ENCODE data around the gene ITPR3.
A peak's percentile ranks its signal among the peaks of the same experiment; 100 is the strongest.

ITPR3 gene

DNA sequence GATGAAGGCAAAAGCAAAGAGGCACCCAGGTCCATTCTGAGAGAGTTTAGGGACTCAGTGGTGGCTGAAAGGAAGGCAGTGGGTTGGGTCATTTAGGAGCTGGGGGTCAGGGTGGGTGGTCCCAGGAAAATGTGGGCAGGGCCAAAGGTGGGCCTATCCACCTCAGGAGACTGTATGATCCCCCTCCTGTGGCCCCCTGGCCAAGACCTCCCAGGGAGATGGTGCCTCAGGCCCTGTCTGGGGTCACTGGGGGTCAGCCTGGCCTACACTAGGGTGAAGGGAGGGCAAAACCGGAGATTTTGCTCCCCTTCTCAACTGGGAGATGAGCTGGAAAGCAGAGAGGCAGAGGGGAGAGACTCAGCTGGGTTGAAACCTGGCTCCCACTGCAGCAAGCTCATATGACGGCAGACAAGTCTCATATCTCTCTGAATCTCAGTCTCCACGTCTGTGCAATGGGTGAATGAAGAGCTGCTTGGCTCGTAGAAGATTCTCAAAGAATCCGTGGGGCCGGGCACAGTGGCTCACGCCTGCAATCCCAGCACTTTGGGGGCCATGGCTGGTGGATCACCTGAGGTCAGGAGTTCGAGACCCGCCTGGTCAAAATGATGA lies 29.6 kb upstream of the ITPR3 start:
- peaks cover 0 to 5% (median 4%) of the 10 kb centered on the region in 3 experiments for H3K27me3 ChIP-seq (ENCODE audit: control insufficient read depth in 3 of 3, insufficient read depth in 3 of 3, low read depth in 1 of 3, low read length in 3 of 3)
- no peak overlapping the region for H3K9ac ChIP-seq (ENCODE audit: low read depth, low read length, poor library complexity)
- no peak overlapping the region for H4K8ac ChIP-seq (ENCODE audit: low read depth, low read length)
- H3K4me3 ChIP-seq (ENCODE audit: low read length in 2 of 2): no peak overlapping the region
- no peak overlapping the region for H4K91ac ChIP-seq (ENCODE audit: low read depth, low read length, poor library complexity)
- no peak overlapping the region for H2BK15ac ChIP-seq (ENCODE audit: low read length)
- H2BK120ac ChIP-seq (ENCODE audit: low read depth, low read length): no peak overlapping the region
- H3K18ac ChIP-seq (ENCODE audit: low read length): no peak overlapping the region
- no peaks in the 10 kb centered on the region for H3K79me1 ChIP-seq (ENCODE audit: low read depth, low read length)
- H3K14ac ChIP-seq (ENCODE audit: low read length): no peak overlapping the region
- H2BK5ac ChIP-seq (ENCODE audit: low read length): no peak overlapping the region
- H3K4me2 ChIP-seq (ENCODE audit: insufficient read depth, low read length, poor library complexity, severe bottlenecking): no peak overlapping the region
- no peak overlapping the region for H3K23ac ChIP-seq (ENCODE audit: low read depth, low read length, poor library complexity)
- H2AK5ac ChIP-seq (ENCODE audit: low read depth, low read length): no peak overlapping the region
- H3K9me3 ChIP-seq (replicated peaks in 1 of 2; ENCODE audit: control insufficient read depth in 2 of 2, insufficient read depth in 1 of 2, low read depth in 1 of 2, low read length in 2 of 2): no peaks in the 10 kb centered on the region
- H3K27ac ChIP-seq (replicated peaks; ENCODE audit: low read length): no peak overlapping the region
- no peak overlapping the region for H2BK12ac ChIP-seq (ENCODE audit: low read length)
- peak overlapping the region; percentile 72 for H2AFZ ChIP-seq (ENCODE audit: low read length)
- no peak overlapping the region for H3K4ac ChIP-seq (ENCODE audit: low read length)
- no CpG with 5 or more reads among the region's 9 CpGs for WGBS, 2 donors (ENCODE audit: extremely low coverage in 2 of 2, insufficient read length in 2 of 2, insufficient replicate concordance in 1 of 2)
- no peaks in the 10 kb centered on the region for H3K36me3 ChIP-seq (replicated peaks in 1 of 2; ENCODE audit: control insufficient read depth in 2 of 2, insufficient read depth in 2 of 2, low read length in 2 of 2)
- H3K4me1 ChIP-seq (ENCODE audit: control insufficient read depth in 2 of 2, insufficient read depth in 1 of 2, low read depth in 1 of 2, low read length in 2 of 2): peaks cover 3 to 13% of the 10 kb centered on the region in 2 donors
- DNase-seq (ENCODE audit: low spot score): no peak

DNA sequence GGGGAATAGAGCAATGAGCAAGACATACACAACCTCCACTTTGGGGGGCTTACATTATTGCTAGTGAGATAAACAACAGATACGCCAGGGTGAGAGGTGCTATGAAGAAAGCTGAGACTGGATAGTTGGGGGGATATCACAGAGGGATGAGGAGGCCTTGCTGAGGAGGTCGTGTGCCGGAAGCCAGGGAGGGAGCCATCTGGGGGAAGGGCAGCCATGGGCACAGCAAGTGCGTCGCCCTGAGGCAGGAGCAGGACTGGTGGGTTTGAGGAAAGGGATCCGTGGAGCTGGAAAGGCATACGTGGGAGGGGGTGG lies 28.9 kb upstream of the ITPR3 start:
- Histone ChIP-seq H3K36me3 (replicated peaks in 1 of 2; ENCODE audit: control insufficient read depth in 2 of 2, insufficient read depth in 2 of 2, low read length in 2 of 2) (no peaks in the 10 kb centered on the region), H2AK5ac (ENCODE audit: low read depth, low read length) (no peak overlapping the region), H3K9me3 (replicated peaks in 1 of 2; ENCODE audit: control insufficient read depth in 2 of 2, insufficient read depth in 1 of 2, low read depth in 1 of 2, low read length in 2 of 2) (no peaks in the 10 kb centered on the region), H3K4me2 (ENCODE audit: insufficient read depth, low read length, poor library complexity, severe bottlenecking) (no peak overlapping the region), H2BK120ac (ENCODE audit: low read depth, low read length) (no peak overlapping the region), H2BK5ac (ENCODE audit: low read length) (no peak overlapping the region), H3K9ac (ENCODE audit: low read depth, low read length, poor library complexity) (no peak overlapping the region), H2AFZ (ENCODE audit: low read length) (no peak overlapping the region), H4K8ac (ENCODE audit: low read depth, low read length) (no peak overlapping the region), H3K27me3 (ENCODE audit: control insufficient read depth in 3 of 3, insufficient read depth in 3 of 3, low read depth in 1 of 3, low read length in 3 of 3) (peaks cover 0 to 5% (median 4%) of the 10 kb centered on the region in 3 experiments), H3K14ac (ENCODE audit: low read length) (no peak overlapping the region), H3K18ac (ENCODE audit: low read length) (no peak overlapping the region), H2BK15ac (ENCODE audit: low read length) (no peak overlapping the region), H3K4ac (ENCODE audit: low read length) (no peak overlapping the region), H3K23ac (ENCODE audit: low read depth, low read length, poor library complexity) (no peak overlapping the region), H2BK12ac (ENCODE audit: low read length) (no peak overlapping the region), H3K27ac (replicated peaks; ENCODE audit: low read length) (no peak overlapping the region), H4K91ac (ENCODE audit: low read depth, low read length, poor library complexity) (no peak overlapping the region), H3K4me1 (ENCODE audit: control insufficient read depth in 2 of 2, insufficient read depth in 1 of 2, low read depth in 1 of 2, low read length in 2 of 2) (peaks cover 3 to 13% of the 10 kb centered on the region in 2 donors), H3K4me3 (ENCODE audit: low read length in 2 of 2) (no peak overlapping the region), H3K79me1 (ENCODE audit: low read depth, low read length) (no peaks in the 10 kb centered on the region)
- WGBS, 2 donors (ENCODE audit: extremely low coverage in 2 of 2, insufficient read length in 2 of 2, insufficient replicate concordance in 1 of 2): no CpG with 5 or more reads among the region's 7 CpGs
- DNase-seq (ENCODE audit: low spot score): no peak

DNA sequence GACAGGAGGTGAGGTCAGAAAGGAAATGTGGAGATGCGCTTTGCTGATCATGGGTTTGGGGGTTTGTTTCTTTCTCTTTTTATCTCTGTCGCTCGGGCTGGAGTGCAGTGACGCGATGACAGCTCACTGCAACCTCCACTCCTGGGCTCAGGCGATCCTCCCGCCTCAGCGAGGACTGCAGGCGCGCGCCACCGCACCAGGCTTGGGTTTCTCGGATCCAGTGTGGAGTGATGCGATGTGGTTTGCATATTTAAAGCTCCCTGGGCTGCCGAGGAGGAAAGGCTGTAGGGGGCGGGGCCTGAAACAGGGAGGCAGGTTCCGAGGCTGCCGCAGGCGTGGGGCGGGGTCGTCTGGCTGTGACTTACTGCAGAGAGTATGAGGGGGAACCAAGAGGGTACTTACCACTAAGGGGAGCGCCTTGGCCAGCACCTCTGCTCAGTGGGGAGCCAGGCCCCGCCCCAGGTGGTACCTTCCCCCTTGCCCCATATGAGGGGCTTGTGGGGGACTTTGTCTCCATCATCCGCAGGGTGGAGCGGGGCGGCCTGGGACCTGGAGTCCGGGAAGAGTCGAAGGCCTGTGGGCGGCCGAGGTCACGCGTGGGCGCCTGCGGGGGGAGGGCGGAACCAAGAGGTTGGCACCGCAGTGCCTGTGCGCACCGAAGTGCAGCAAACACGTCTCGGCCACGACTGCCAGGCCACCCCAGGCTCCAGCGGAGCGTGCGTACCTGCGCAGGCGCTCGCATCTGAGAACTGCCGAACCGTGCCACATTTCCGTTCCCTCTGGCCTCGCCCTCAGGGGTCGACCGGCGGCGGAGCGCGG lies 28.3 kb upstream of the ITPR3 start:
- H3K23ac ChIP-seq (ENCODE audit: low read depth, low read length, poor library complexity): peak overlapping the region; percentile 20
- peak overlapping the region; percentile 83 for H2BK5ac ChIP-seq (ENCODE audit: low read length)
- no peaks in the 10 kb centered on the region for H3K9me3 ChIP-seq (replicated peaks in 1 of 2; ENCODE audit: control insufficient read depth in 2 of 2, insufficient read depth in 1 of 2, low read depth in 1 of 2, low read length in 2 of 2)
- no peak overlapping the region for H3K4ac ChIP-seq (ENCODE audit: low read length)
- no peaks in the 10 kb centered on the region for H3K36me3 ChIP-seq (replicated peaks in 1 of 2; ENCODE audit: control insufficient read depth in 2 of 2, insufficient read depth in 2 of 2, low read length in 2 of 2)
- peak overlapping the region in 1 of 2 donors; percentile 31 for H3K4me3 ChIP-seq (ENCODE audit: low read length in 2 of 2)
- no peak overlapping the region for H2BK120ac ChIP-seq (ENCODE audit: low read depth, low read length)
- H3K79me1 ChIP-seq (ENCODE audit: low read depth, low read length): no peaks in the 10 kb centered on the region
- WGBS, 2 donors (ENCODE audit: extremely low coverage in 2 of 2, insufficient read length in 2 of 2, insufficient replicate concordance in 1 of 2): no CpG with 5 or more reads among the region's 57 CpGs
- H3K27me3 ChIP-seq (ENCODE audit: control insufficient read depth in 3 of 3, insufficient read depth in 3 of 3, low read depth in 1 of 3, low read length in 3 of 3): peaks cover 0 to 5% (median 4%) of the 10 kb centered on the region in 3 experiments
- no peak overlapping the region for H2AK5ac ChIP-seq (ENCODE audit: low read depth, low read length)
- H3K4me2 ChIP-seq (ENCODE audit: insufficient read depth, low read length, poor library complexity, severe bottlenecking): peak overlapping the region; percentile 64
- peak overlapping the region; percentile 46 for H2BK12ac ChIP-seq (ENCODE audit: low read length)
- peak overlapping the region; percentile 77 for H2BK15ac ChIP-seq (ENCODE audit: low read length)
- H2AFZ ChIP-seq (ENCODE audit: low read length): peak overlapping the region; percentile 40
- H3K18ac ChIP-seq (ENCODE audit: low read length): peak overlapping the region; percentile 92
- H4K8ac ChIP-seq (ENCODE audit: low read depth, low read length): peak overlapping the region; percentile 74
- peak overlapping the region; percentile 83 for H3K9ac ChIP-seq (ENCODE audit: low read depth, low read length, poor library complexity)
- peaks cover 3 to 13% of the 10 kb centered on the region in 2 donors for H3K4me1 ChIP-seq (ENCODE audit: control insufficient read depth in 2 of 2, insufficient read depth in 1 of 2, low read depth in 1 of 2, low read length in 2 of 2)
- H4K91ac ChIP-seq (ENCODE audit: low read depth, low read length, poor library complexity): no peak overlapping the region
- no peak overlapping the region for H3K14ac ChIP-seq (ENCODE audit: low read length)
- no peak overlapping the region for H3K27ac ChIP-seq (replicated peaks; ENCODE audit: low read length)
- no peak for DNase-seq (ENCODE audit: low spot score)

DNA sequence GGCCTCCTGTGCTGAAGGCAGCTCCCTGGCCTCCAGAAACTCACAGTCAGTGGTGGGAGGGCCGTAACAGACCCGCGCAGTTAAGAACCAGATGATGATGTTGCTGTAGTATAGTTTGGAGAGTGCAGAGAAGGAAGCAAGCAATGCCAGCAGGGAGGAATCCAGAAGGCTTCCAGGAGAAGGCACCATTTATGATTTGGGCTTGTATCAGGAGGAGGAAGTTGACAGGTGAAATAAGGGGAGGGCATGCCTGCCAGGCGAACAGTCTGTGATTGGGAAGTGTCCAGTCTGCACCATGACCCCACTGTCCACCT lies 27.8 kb upstream of the ITPR3 start:
- Histone ChIP-seq H3K9me3 (replicated peaks in 1 of 2; ENCODE audit: control insufficient read depth in 2 of 2, insufficient read depth in 1 of 2, low read depth in 1 of 2, low read length in 2 of 2) (no peaks in the 10 kb centered on the region), H3K14ac (ENCODE audit: low read length) (no peak overlapping the region), H4K91ac (ENCODE audit: low read depth, low read length, poor library complexity) (no peak overlapping the region), H3K27me3 (ENCODE audit: control insufficient read depth in 3 of 3, insufficient read depth in 3 of 3, low read depth in 1 of 3, low read length in 3 of 3) (peaks cover 0 to 5% (median 4%) of the 10 kb centered on the region in 3 experiments), H3K18ac (ENCODE audit: low read length) (peak overlapping the region; percentile 92), H3K4ac (ENCODE audit: low read length) (no peak overlapping the region), H2BK120ac (ENCODE audit: low read depth, low read length) (no peak overlapping the region), H3K4me2 (ENCODE audit: insufficient read depth, low read length, poor library complexity, severe bottlenecking) (peak overlapping the region; percentile 64), H3K9ac (ENCODE audit: low read depth, low read length, poor library complexity) (no peak overlapping the region), H3K4me1 (ENCODE audit: control insufficient read depth in 2 of 2, insufficient read depth in 1 of 2, low read depth in 1 of 2, low read length in 2 of 2) (peaks cover 3 to 13% of the 10 kb centered on the region in 2 donors), H3K36me3 (replicated peaks in 1 of 2; ENCODE audit: control insufficient read depth in 2 of 2, insufficient read depth in 2 of 2, low read length in 2 of 2) (no peaks in the 10 kb centered on the region), H2BK5ac (ENCODE audit: low read length) (peak overlapping the region; percentile 83), H2BK12ac (ENCODE audit: low read length) (no peak overlapping the region), H3K23ac (ENCODE audit: low read depth, low read length, poor library complexity) (peak overlapping the region; percentile 20), H3K79me1 (ENCODE audit: low read depth, low read length) (no peaks in the 10 kb centered on the region), H2AK5ac (ENCODE audit: low read depth, low read length) (no peak overlapping the region), H2BK15ac (ENCODE audit: low read length) (peak overlapping the region; percentile 77), H3K4me3 (ENCODE audit: low read length in 2 of 2) (peak overlapping the region in 1 of 2 donors; percentile 31), H2AFZ (ENCODE audit: low read length) (peak overlapping the region; percentile 40), H3K27ac (replicated peaks; ENCODE audit: low read length) (no peak overlapping the region), H4K8ac (ENCODE audit: low read depth, low read length) (no peak overlapping the region)
- DNase-seq (ENCODE audit: low spot score): no peak
- WGBS, 2 donors (ENCODE audit: extremely low coverage in 2 of 2, insufficient read length in 2 of 2, insufficient replicate concordance in 1 of 2): no CpG with 5 or more reads among the region's 4 CpGs

Measured in neuronal stem cell (in vitro differentiated cells).